Measurements from ENCODE around the gene TERT.

Gene TERT

DNA sequence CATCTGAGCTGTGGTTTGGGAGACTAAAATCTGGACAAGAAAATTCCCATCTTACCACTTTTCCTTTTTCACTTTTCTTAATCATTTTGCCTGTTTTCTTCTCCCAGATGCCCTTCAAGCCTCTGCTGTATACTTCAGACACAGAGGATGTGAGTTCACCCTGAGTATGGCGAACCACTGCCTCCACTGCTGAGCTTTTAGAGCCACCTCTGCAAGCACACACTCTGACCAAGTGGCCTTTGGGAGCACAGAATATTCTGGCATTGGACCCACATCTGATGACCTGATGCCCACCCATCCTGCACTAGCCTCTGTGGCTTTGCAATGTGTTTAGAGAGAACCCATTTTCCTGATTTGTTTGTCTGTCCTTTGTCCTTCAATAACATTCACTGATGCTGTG lies 32.5 kb downstream of the TERT start:
- Histone ChIP-seq H3K9me3 (ENCODE audit: insufficient read depth, low read length) (no peaks in the 10 kb centered on the region), H3K36me3 (ENCODE audit: low read length) (no peaks in the 10 kb centered on the region), H4K20me1 (ENCODE audit: low read depth, low read length) (no peaks in the 10 kb centered on the region), H2AFZ (ENCODE audit: low read depth, low read length, severe bottlenecking) (no peak overlapping the region), H3K4me2 (ENCODE audit: low read depth, low read length, poor library complexity, severe bottlenecking) (no peak overlapping the region), H3K9me2 (replicated peaks; ENCODE audit: insufficient read depth, low read length) (no peaks in the 10 kb centered on the region), H3K4me3 (ENCODE audit: insufficient read depth, low read length, poor library complexity, severe bottlenecking) (no peak overlapping the region), H3K79me2 (ENCODE audit: insufficient read depth, low read length) (no peaks in the 10 kb centered on the region), H3F3A (ENCODE audit: insufficient read depth) (no peaks in the 10 kb centered on the region), H3K9ac (ENCODE audit: low read length) (no peak overlapping the region), H3K27ac (ENCODE audit: low read depth, low read length) (peak overlapping the region; percentile 23; the same call in 1 of the 2 replicates), H3K27me3 (ENCODE audit: low read length) (no peaks in the 10 kb centered on the region)
- TF ChIP-seq, protein P1, sequence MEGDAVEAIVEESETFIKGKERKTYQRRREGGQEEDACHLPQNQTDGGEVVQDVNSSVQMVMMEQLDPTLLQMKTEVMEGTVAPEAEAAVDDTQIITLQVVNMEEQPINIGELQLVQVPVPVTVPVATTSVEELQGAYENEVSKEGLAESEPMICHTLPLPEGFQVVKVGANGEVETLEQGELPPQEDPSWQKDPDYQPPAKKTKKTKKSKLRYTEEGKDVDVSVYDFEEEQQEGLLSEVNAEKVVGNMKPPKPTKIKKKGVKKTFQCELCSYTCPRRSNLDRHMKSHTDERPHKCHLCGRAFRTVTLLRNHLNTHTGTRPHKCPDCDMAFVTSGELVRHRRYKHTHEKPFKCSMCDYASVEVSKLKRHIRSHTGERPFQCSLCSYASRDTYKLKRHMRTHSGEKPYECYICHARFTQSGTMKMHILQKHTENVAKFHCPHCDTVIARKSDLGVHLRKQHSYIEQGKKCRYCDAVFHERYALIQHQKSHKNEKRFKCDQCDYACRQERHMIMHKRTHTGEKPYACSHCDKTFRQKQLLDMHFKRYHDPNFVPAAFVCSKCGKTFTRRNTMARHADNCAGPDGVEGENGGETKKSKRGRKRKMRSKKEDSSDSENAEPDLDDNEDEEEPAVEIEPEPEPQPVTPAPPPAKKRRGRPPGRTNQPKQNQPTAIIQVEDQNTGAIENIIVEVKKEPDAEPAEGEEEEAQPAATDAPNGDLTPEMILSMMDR (IDR thresholded peaks at IDR 0.05; ENCODE audit: insufficient read depth, low read length, poor library complexity, severe bottlenecking): no peak
- TF ChIP-seq EZH2phosphoT487 (conservative IDR thresholded peaks at IDR 0.05; ENCODE audit: low read length): no peak

DNA sequence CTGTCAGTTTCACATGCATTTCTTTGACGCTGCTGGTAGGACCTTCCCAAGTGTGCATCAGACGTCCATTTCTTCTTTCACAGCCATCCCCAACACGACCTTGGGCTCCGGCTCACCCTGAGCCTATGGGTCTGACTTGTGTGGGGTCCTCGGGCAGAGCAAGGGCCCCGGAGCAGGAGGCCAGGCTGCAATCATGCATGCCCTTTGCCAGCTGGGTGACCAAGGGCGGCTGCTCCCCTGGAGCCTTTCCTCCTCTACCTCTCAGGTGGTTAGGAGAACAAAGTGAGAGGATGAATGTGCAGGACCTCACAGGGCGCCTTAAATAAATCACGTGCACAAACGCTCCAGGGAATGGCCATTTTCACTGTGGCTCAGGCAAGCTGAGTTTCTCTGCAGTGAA lies 33.2 kb downstream of the TERT start:
- H3K27me3 ChIP-seq (ENCODE audit: low read length): no peaks in the 10 kb centered on the region
- no peak overlapping the region for H2AFZ ChIP-seq (ENCODE audit: low read depth, low read length, severe bottlenecking)
- H3K79me2 ChIP-seq (ENCODE audit: insufficient read depth, low read length): no peaks in the 10 kb centered on the region
- H3K27ac ChIP-seq (ENCODE audit: low read depth, low read length): no peak overlapping the region
- H3K9me3 ChIP-seq (ENCODE audit: insufficient read depth, low read length): no peaks in the 10 kb centered on the region
- H3K36me3 ChIP-seq (ENCODE audit: low read length): no peaks in the 10 kb centered on the region
- H3F3A ChIP-seq (ENCODE audit: insufficient read depth): no peaks in the 10 kb centered on the region
- H3K9ac ChIP-seq (ENCODE audit: low read length): no peak overlapping the region
- H3K9me2 ChIP-seq (replicated peaks; ENCODE audit: insufficient read depth, low read length): no peaks in the 10 kb centered on the region
- H3K4me2 ChIP-seq (ENCODE audit: low read depth, low read length, poor library complexity, severe bottlenecking): no peak overlapping the region
- TF ChIP-seq EZH2phosphoT487 (conservative IDR thresholded peaks at IDR 0.05; ENCODE audit: low read length): no peak
- TF ChIP-seq, protein P1 (IDR thresholded peaks at IDR 0.05; ENCODE audit: insufficient read depth, low read length, poor library complexity, severe bottlenecking): no peak
- H4K20me1 ChIP-seq (ENCODE audit: low read depth, low read length): no peaks in the 10 kb centered on the region
- no peak overlapping the region for H3K4me3 ChIP-seq (ENCODE audit: insufficient read depth, low read length, poor library complexity, severe bottlenecking)

DNA sequence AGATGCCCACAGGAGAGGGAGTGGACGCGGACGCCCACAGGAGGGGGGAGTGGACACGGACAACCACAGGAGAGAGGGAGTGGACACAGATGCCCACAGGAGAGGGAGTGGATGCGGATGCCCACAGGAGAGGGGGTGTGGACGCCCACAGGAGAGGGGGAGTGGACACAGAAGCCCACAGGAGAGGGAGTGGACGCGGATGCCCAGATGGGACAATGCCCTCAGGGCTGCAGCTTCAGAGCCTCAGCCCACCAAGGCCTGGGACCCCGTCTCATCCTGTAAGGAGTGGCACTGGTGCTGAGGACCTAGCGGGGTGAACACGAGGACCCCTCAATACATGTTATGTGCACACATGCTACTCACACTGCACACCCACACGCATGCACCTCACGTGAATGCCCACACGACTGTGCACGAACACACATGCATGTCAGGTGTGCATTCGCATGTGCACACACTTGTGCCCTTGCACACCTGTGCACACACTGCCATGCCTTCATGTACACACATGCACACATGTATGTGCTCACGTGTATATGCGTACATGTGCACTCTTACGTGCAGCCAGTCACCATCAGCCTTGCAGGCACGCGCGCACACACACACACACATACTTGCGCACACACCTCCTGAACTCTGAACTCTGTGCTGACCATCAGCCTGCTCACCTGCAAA lies 34.9 kb downstream of the TERT start:
- H3K9me2 ChIP-seq (replicated peaks; ENCODE audit: insufficient read depth, low read length): no peaks in the 10 kb centered on the region
- H3K4me2 ChIP-seq (ENCODE audit: low read depth, low read length, poor library complexity, severe bottlenecking): no peak overlapping the region
- no peaks in the 10 kb centered on the region for H3K36me3 ChIP-seq (ENCODE audit: low read length)
- H3K27me3 ChIP-seq (ENCODE audit: low read length): no peaks in the 10 kb centered on the region
- H3K79me2 ChIP-seq (ENCODE audit: insufficient read depth, low read length): no peaks in the 10 kb centered on the region
- TF ChIP-seq, protein P1 (IDR thresholded peaks at IDR 0.05; ENCODE audit: insufficient read depth, low read length, poor library complexity, severe bottlenecking): no peak
- TF ChIP-seq EZH2phosphoT487 (conservative IDR thresholded peaks at IDR 0.05; ENCODE audit: low read length): no peak
- no peaks in the 10 kb centered on the region for H4K20me1 ChIP-seq (ENCODE audit: low read depth, low read length)
- H3K9ac ChIP-seq (ENCODE audit: low read length): no peak overlapping the region
- no peak overlapping the region for H3K27ac ChIP-seq (ENCODE audit: low read depth, low read length)
- H3K9me3 ChIP-seq (ENCODE audit: insufficient read depth, low read length): no peaks in the 10 kb centered on the region
- H2AFZ ChIP-seq (ENCODE audit: low read depth, low read length, severe bottlenecking): no peak overlapping the region
- no peak overlapping the region for H3K4me3 ChIP-seq (ENCODE audit: insufficient read depth, low read length, poor library complexity, severe bottlenecking)
- H3F3A ChIP-seq (ENCODE audit: insufficient read depth): no peaks in the 10 kb centered on the region
